Fibroblast of skin of back (primary cell): ENCODE results near the gene CXCL14.
A peak's percentile ranks its signal among the peaks of the same experiment; 100 is the strongest.

Source experiments
- DNase-seq: peaks from one replicate; pipeline ENCODE4 v3.0.0-alpha.2; 2013

CXCL14 gene

GRCh38 chr5:135566422-135567400 lies 12.1 kb downstream of the CXCL14 start:
- no peak for DNase-seq

- peak; percentile 46 for DNase-seq
Measured at GRCh38 chr5:135565725-135566421, 12.9 kb downstream of the CXCL14 start.

- DNase-seq = no peak
Measured at GRCh38 chr5:135565266-135565665, 13.5 kb downstream of the CXCL14 start.

GRCh38 chr5:135564331-135564730 lies 14.5 kb downstream of the CXCL14 start:
- DNase-seq = no peak

- no peak for DNase-seq
Measured at GRCh38 chr5:135561266-135561665, 17.5 kb downstream of the CXCL14 start.

- DNase-seq = peak; percentile 71
Measured at GRCh38 chr5:135560858-135561257, 17.9 kb downstream of the CXCL14 start.

GRCh38 chr5:135559354-135559753 lies 19.4 kb downstream of the CXCL14 start:
- DNase-seq = peak; percentile 29

- DNase-seq = no peak
Measured at GRCh38 chr5:135557076-135557838, 21.5 kb downstream of the CXCL14 start.

GRCh38 chr5:135556620-135557019 lies 22.2 kb downstream of the CXCL14 start:
- DNase-seq = no peak

GRCh38 chr5:135555530-135555929 lies 23.3 kb downstream of the CXCL14 start:
- no peak for DNase-seq

- peak; percentile 25 for DNase-seq
Measured at GRCh38 chr5:135553688-135554462, 24.9 kb downstream of the CXCL14 start.

GRCh38 chr5:135551593-135552447 lies 27.0 kb downstream of the CXCL14 start:
- peak; percentile 66 for DNase-seq

- DNase-seq = no peak
Measured at GRCh38 chr5:135549413-135549812, 29.4 kb downstream of the CXCL14 start.

- no peak for DNase-seq
Measured at GRCh38 chr5:135547590-135548254, 31.1 kb downstream of the CXCL14 start.

- DNase-seq = no peak
Measured at GRCh38 chr5:135546912-135547311, 31.9 kb downstream of the CXCL14 start.

- no peak for DNase-seq
Measured at GRCh38 chr5:135546101-135546500, 32.7 kb downstream of the CXCL14 start.

GRCh38 chr5:135545099-135545498 lies 33.7 kb downstream of the CXCL14 start:
- DNase-seq = no peak

- DNase-seq = peak; percentile 11
Measured at GRCh38 chr5:135543485-135544304, 35.1 kb downstream of the CXCL14 start.

- no peak for DNase-seq
Measured at GRCh38 chr5:135543001-135543484, 35.7 kb downstream of the CXCL14 start.
